ENCODE results near the gene MMAB. TPM values are rescaled to one million over a fixed set of nuclear protein-coding genes. Genes with fewer than 3 reads are reported as not detected.

Gene MMAB
- total and polyA plus RNA-seq, 10 of the 15 experiments (the other 5 are each of a cell fraction or from before 2014, with no cell fraction given): 10.6 to 65.3 (median 45.2) TPM

- SMC1A ChIA-PET (ENCODE audit: uncharacterized antibody, unreplicated experiment): no interaction called here
- no peak for TF ChIP-seq ZZZ3 (IDR thresholded peaks at IDR 0.05; ENCODE audit: control insufficient read depth, insufficient read length, low read depth)
- no peak for TF ChIP-seq RB1 (IDR thresholded peaks at IDR 0.05; ENCODE audit: borderline replicate concordance)
- no peak for TF ChIP-seq KLF5 (IDR thresholded peaks at IDR 0.05; ENCODE audit: partially characterized antibody)
- no peak for TF ChIP-seq FOXM1 (IDR thresholded peaks at IDR 0.05; ENCODE audit: low read depth, low read length)
- TF ChIP-seq SREBF1 (IDR thresholded peaks at IDR 0.05; ENCODE audit: low read length): no peak
- TF ChIP-seq REST (IDR thresholded peaks at IDR 0.05; ENCODE audit: low read depth, low read length): no peak
- no peak for TF ChIP-seq KDM1A (IDR thresholded peaks at IDR 0.05; ENCODE audit: borderline replicate concordance)
- TF ChIP-seq NFXL1 (IDR thresholded peaks at IDR 0.05; ENCODE audit: borderline replicate concordance): no peak
- TF ChIP-seq CHD4 (IDR thresholded peaks at IDR 0.05): no peak
- TF ChIP-seq GABPA (IDR thresholded peaks at IDR 0.05; ENCODE audit: low read depth): no peak
- TF ChIP-seq NBN (IDR thresholded peaks at IDR 0.05): no peak
- no peak for TF ChIP-seq NKRF (conservative IDR thresholded peaks at IDR 0.05)
- TF ChIP-seq MTA3 (IDR thresholded peaks at IDR 0.05; ENCODE audit: borderline replicate concordance, low read length): no peak
- no peak for TF ChIP-seq BCLAF1 (IDR thresholded peaks at IDR 0.05)
Measured at GRCh38 chr12:109621211-109621694, 47.9 kb upstream of the MMAB start.

More at GRCh38 chr12:109621211-109621694, 47.9 kb upstream of the MMAB start:
- Histone ChIP-seq H3K4me3 (no peak overlapping the region), H3K79me2 (ENCODE audit: control insufficient read depth, insufficient read depth, low read length) (no peaks in the 10 kb centered on the region), H3K4me2 (ENCODE audit: control insufficient read depth, insufficient read depth) (no peak overlapping the region), H3K27ac (ENCODE audit: control insufficient read depth, insufficient read depth) (no peak overlapping the region), H3K9ac (ENCODE audit: control insufficient read depth, insufficient read depth, low read length) (no peak overlapping the region), H3K36me3 (ENCODE audit: control insufficient read depth in 2 of 2, insufficient read depth in 2 of 2, low read length in 1 of 2) (no peaks in the 10 kb centered on the region), H4K20me1 (ENCODE audit: control insufficient read depth, insufficient read depth) (no peaks in the 10 kb centered on the region), H3K4me1 (ENCODE audit: control insufficient read depth, insufficient read depth, low read length) (no peaks in the 10 kb centered on the region), H3K9me3 (replicated peaks; ENCODE audit: control insufficient read depth, insufficient read depth, low read length) (no peaks in the 10 kb centered on the region), H2AFZ (ENCODE audit: control insufficient read depth, low read depth, low read length) (no peak overlapping the region), H3K27me3 (replicated peaks in 1 of 2; ENCODE audit: control insufficient read depth in 2 of 2, insufficient read depth in 2 of 2, low read length in 1 of 2) (peaks cover 2 to 4% of the 10 kb centered on the region in 2 experiments)
- ATAC-seq (no peak), FAIRE-seq (no peak), DNase-seq (ENCODE audit: low read depth, low spot score) (no peak)
- BruUV-seq (replicated peaks): no TSS peak
- CTCF ChIA-PET: no interaction called here
- WGBS (ENCODE audit: insufficient coverage, insufficient replicate concordance, low lambda C conversion rate, missing lambda C conversion rate): 0% methylated on average over 1 of the region's 1 CpG
- intact Hi-C loops (cut with micrococcal nuclease; ENCODE audit: unreplicated experiment): no loop called here
- RAD21 ChIA-PET (ENCODE audit: unreplicated experiment): no interaction called here
- in situ Hi-C loops (cut with MboI): no loop called here
- POLR2A ChIA-PET: no interaction called here

Data from GM12878 (cell line).